Pulmonary artery endothelial cell (primary cell): ENCODE results near the gene LRG1. TPM values are rescaled to one million over a fixed set of nuclear protein-coding genes. Genes with fewer than 3 reads are reported as not detected.

ENCODE experiments used
- DNase-seq: peaks from one replicate; pipeline ENCODE4 v3.0.0-alpha.2; 2011; ENCODE audit warnings: low read depth, low spot score
- total RNA-seq: library from RNA; depleted of rRNA; stranded (reverse); fragments of >200 nt; gene quantifications from 2 replicates; pipeline ENCODE4 v1.2.3, GENCODE V29; 2014

The LRG1 gene
- total RNA-seq, 1 donor from 2014 or later: 0.13 TPM

- no peak for DNase-seq
Measured at GRCh38 chr19:4494691-4495064, 45.2 kb downstream of the LRG1 start.

- no peak for DNase-seq
Measured at GRCh38 chr19:4493929-4494690, 45.7 kb downstream of the LRG1 start.

GRCh38 chr19:4493104-4493928 is 46.5 kb downstream of the LRG1 start:
- DNase-seq: no peak

GRCh38 chr19:4492337-4493103 is 47.3 kb downstream of the LRG1 start:
- no peak for DNase-seq

- no peak for DNase-seq
Measured at GRCh38 chr19:4491446-4491845, 48.4 kb downstream of the LRG1 start.

- DNase-seq: no peak
Measured at GRCh38 chr19:4488496-4488895, 51.3 kb downstream of the LRG1 start.

- no peak for DNase-seq
Measured at GRCh38 chr19:4487572-4487971, 52.3 kb downstream of the LRG1 start.

Other genes starting within 250 kb of the LRG1 start
- not detected in 2 replicates for gene TMIGD2, start 237.6 kb downstream of the LRG1 start, total RNA-seq
- gene FSD1, start 235.4 kb downstream of the LRG1 start, total RNA-seq: 23.6 and 27.8 TPM in 2 replicates
- 8.1 and 10.3 TPM in 2 replicates for gene STAP2, start 201.2 kb downstream of the LRG1 start, total RNA-seq
- gene MPND, start 196.5 kb downstream of the LRG1 start, total RNA-seq: 9.6 and 10.7 TPM in 2 replicates
- gene SH3GL1, start 139.5 kb downstream of the LRG1 start, total RNA-seq: 46.9 and 48.3 TPM in 2 replicates
- 23.1 and 29.8 TPM in 2 replicates for gene CHAF1A, start 137.4 kb downstream of the LRG1 start, total RNA-seq
- gene UBXN6, start 82.2 kb downstream of the LRG1 start, total RNA-seq: 82.9 and 114 TPM in 2 replicates
- 65.0 and 66.3 TPM in 2 replicates for gene HDGFL2, start 67.7 kb downstream of the LRG1 start, total RNA-seq
- gene PLIN4, start 21.6 kb downstream of the LRG1 start, total RNA-seq: under 0.01 TPM in 1 of 2 replicates, not detected in the other
- 0.20 and 0.32 TPM in 2 replicates for gene PLIN5, start 4.8 kb downstream of the LRG1 start, total RNA-seq
- gene SEMA6B, start 19.6 kb upstream of the LRG1 start, total RNA-seq: 92.9 and 107 TPM in 2 replicates
- 30.5 and 40.3 TPM in 2 replicates for gene TNFAIP8L1, start 99.5 kb upstream of the LRG1 start, total RNA-seq
- gene MYDGF, start 130.3 kb upstream of the LRG1 start, total RNA-seq: 242 and 256 TPM in 2 replicates
- 24.5 and 48.0 TPM in 2 replicates for gene DPP9, start 183.8 kb upstream of the LRG1 start, total RNA-seq